GM06990 (cell line): ENCODE measurements around the gene APLNR.

Experiments used
- DNase-seq: peaks from one replicate; pipeline ENCODE4 v3.0.0-alpha.2; 2011; ENCODE audit not compliant: insufficient read length; ENCODE audit errors: extremely low read depth
- H3K27me3 ChIP-seq: replicated peaks from 2 replicates; pipeline ENCODE4 v1.6.0; 2011; ENCODE audit warnings: low read length; ENCODE audit not compliant: control insufficient read depth, insufficient read depth
- H3K36me3 ChIP-seq: 2 replicates; pipeline ENCODE4 v1.5.1; 2011; ENCODE audit warnings: low read length; ENCODE audit not compliant: control insufficient read depth, insufficient read depth
- H3K4me3 ChIP-seq: replicated peaks from 2 replicates; pipeline ENCODE4 v1.5.1; 2011; ENCODE audit warnings: low read depth, mild to moderate bottlenecking, control low read depth, low read length
- TF ChIP-seq, protein P1 (sequence below): IDR thresholded peaks from 2 replicates; pipeline ENCODE4 v1.5.1; 2011; ENCODE audit warnings: low read length, control low read depth, mild to moderate bottlenecking, inconsistent platforms; ENCODE audit not compliant: insufficient read depth, poor library complexity, severe bottlenecking

APLNR gene

DNA sequence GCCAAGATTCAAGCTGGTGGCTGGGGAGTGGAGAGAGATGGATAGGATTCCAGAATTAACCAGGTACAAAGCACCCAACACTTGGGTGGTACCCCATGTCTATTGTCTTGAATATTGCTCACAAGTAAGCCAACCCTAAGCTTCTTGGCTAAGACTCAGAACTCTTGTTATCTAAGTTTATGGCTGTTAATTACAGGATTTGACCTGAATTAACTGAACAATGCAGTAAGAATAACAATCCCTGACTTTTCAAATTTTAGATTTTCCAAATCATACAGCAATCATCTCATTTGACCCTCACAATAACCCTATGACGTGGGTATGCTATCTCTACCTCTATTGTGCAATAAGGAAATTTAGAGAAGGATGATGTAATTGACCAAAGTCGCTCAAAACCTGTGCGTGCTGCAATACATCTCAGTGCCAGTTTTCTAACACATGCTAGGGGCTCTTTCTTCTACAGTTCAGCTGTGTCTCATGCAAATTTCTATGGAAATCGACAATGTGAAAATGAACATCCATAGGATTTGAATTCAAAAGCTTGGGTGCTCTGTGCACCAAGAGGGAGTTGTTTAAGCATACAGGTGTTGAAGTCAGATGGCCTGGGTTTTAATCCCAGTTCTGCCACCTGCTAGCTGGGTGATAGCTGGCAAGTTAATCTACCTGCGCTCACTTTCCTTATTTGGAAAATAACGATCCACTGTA lies 40.1 kb upstream of the APLNR start:
- TF ChIP-seq, protein P1, sequence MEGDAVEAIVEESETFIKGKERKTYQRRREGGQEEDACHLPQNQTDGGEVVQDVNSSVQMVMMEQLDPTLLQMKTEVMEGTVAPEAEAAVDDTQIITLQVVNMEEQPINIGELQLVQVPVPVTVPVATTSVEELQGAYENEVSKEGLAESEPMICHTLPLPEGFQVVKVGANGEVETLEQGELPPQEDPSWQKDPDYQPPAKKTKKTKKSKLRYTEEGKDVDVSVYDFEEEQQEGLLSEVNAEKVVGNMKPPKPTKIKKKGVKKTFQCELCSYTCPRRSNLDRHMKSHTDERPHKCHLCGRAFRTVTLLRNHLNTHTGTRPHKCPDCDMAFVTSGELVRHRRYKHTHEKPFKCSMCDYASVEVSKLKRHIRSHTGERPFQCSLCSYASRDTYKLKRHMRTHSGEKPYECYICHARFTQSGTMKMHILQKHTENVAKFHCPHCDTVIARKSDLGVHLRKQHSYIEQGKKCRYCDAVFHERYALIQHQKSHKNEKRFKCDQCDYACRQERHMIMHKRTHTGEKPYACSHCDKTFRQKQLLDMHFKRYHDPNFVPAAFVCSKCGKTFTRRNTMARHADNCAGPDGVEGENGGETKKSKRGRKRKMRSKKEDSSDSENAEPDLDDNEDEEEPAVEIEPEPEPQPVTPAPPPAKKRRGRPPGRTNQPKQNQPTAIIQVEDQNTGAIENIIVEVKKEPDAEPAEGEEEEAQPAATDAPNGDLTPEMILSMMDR: no peak
- no peak for DNase-seq
- Histone ChIP-seq H3K4me3 (no peak overlapping the region), H3K36me3 (no peaks in the 10 kb centered on the region), H3K27me3 (no peaks in the 10 kb centered on the region; the same call in 1 of the 2 replicates)

DNA sequence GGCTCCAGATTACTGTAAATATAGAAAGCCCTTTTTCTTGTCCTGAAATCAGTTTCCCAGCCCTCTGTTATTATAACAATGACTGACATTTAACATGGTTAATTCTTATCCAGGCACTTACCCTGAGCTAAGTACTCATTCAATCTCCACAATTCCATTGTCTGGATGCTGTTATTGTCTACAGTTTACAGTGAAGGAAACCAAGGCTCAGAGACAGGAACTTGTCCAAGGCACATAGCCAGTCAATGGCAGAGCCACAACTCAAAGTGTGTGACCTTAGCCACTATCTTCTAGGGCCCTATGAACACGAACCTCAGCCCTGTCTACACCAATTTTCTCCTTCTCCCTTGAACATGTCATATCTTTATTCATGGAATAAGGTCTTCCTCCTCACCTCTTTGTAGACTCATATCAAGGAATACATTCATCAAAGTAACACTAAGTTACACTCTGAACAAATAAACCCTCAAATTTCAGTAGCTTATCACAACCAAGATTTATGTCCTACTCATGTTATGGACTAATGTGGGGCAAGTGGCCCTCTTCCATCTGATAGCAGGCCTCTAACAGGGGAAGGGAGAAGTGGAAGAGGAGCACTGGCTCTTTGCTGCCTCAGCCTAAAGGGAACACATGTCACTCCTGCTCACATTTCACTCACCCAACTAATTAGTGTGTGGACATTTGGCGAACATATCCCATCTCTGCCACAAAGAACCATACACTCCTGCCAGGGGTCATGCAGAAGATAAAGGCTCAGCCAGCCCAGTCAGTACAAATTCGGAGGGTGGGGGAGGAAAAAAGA lies 39.3 kb upstream of the APLNR start:
- no peaks in the 10 kb centered on the region; the same call in 1 of the 2 replicates for H3K27me3 ChIP-seq
- no peak for DNase-seq
- TF ChIP-seq, protein P1: no peak
- no peak overlapping the region for H3K4me3 ChIP-seq
- H3K36me3 ChIP-seq: no peaks in the 10 kb centered on the region

DNA sequence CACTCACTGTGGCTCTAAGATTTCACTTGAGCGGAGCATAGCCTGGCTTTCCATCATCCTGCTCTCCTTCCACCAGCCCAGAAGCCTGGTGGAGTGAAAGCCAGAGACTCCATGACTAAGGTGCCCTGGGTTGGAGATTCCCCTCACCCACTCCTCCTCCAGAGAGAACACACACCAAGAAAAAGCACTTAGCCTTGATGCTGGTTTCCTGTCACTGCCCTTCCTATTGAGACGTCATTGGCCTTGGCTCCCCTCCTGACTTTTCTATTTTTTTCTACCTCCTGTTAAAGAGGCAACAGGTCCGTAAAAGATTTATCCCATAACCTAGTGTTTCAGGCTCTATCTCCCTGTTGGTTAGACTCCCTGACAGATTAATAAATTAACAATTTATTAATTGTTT lies 38.5 kb upstream of the APLNR start:
- no peaks in the 10 kb centered on the region for H3K36me3 ChIP-seq
- H3K4me3 ChIP-seq: no peak overlapping the region
- DNase-seq: no peak
- H3K27me3 ChIP-seq: no peaks in the 10 kb centered on the region; the same call in 1 of the 2 replicates
- TF ChIP-seq, protein P1: no peak

DNA sequence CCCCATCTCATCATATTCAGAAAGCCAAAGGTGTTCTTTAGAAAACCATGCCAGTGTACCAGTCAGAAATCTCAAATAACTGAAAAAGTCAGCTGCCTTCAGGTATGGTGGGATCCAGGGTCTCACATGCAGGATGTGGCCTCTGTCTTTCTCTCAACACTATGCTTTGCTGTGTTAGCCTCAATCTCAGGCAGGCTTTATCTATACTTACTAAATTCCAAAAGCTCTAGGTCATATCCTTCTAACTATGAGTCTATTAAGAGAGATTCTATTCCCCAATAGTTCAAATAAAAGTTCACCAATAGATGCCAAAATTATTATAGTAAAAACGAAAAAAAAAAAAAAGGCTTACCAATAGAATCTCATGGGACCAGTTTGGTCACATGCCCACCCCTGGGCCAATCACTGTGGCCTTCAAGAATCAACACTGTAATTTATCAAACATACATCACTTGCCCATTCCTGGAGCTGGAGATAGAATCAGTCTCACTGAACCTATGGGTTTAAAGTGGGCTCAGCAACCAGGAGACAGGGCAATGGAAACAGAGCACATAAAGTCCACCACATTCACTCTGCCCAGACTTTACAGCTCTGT lies 38.0 kb upstream of the APLNR start:
- TF ChIP-seq, protein P1: no peak
- H3K4me3 ChIP-seq: no peak overlapping the region
- no peaks in the 10 kb centered on the region for H3K36me3 ChIP-seq
- no peaks in the 10 kb centered on the region; the same call in 1 of the 2 replicates for H3K27me3 ChIP-seq
- no peak for DNase-seq

DNA sequence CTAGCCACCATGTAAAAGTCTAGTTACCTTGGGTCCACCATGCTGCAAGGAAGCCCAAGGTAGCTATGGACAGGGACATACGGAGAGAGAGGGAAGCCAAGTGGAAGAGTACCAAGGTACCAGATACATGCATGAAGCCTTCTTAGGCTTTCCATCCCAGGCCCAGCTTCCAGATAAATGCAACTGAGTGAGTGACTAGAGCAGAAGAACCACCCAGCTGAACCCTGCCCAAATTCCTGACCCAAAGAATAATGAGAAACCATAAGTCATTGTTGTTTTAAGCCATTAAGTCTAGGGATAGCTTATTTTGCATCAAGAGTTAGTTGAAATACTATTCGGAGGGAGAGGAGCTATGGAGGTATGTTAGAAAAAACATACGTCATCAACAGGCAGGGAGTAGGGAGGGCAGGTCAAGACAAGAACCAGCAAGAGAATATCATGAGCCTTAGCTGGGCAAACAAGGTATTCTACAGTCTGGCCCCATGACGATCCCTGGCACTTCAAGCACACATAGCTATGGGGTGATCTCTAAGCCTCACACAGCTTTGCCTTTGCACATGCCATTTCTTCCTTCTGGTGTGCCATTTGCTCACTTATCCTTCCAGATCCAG lies 36.5 kb upstream of the APLNR start:
- H3K36me3 ChIP-seq: no peaks in the 10 kb centered on the region
- H3K4me3 ChIP-seq: no peak overlapping the region
- no peaks in the 10 kb centered on the region for H3K27me3 ChIP-seq
- no peak for DNase-seq
- TF ChIP-seq, protein P1: no peak
